Bone marrow (tissue), 2 donors: ENCODE results near the gene ZNF135.

Source experiments
- DNase-seq, 2 donors: peaks; one replicate each; lab custom pipeline; 2025; lab: John Stamatoyannopoulos, UW

Gene ZNF135

DNA sequence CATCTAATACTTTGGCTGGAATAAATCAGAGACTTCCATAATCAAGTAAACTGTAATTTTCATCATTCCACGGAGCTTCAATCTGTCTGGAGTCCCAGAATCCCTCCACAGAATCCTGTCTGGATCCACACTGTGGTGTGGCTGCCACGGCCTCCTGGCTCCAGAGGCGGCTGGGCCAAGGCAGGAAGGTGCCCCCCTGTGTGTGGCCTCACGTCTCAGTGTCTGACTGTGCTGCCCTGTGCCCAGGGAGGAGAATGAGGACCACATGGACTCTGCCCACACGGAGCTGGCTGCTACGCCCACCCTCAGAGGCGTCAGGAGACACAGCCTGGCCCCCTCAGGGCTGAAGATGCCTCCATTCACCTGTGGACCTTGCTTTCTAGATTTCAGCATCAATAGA lies 12.2 kb upstream of the ZNF135 start:
- DNase-seq = no peak

DNA sequence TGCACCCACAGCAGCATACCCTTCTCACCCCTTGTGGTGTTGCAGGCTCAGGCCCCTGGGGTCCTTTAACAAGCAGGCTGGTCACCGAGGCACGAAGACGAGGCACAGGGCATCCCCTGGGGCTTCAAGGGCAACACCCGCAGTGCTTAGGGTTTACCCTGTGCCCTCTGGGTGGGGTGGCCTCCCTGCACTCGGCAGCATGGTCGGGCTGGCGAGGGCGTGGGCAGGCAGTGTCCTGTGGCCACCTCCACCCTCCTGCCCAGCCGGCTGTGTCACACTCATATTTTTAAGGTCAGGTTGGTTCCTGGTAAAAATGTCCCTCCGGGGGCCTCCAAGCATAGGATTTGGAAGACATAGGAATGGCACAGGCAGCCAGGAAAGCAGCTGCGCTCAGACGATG lies 11.4 kb upstream of the ZNF135 start:
- no peak for DNase-seq

DNA sequence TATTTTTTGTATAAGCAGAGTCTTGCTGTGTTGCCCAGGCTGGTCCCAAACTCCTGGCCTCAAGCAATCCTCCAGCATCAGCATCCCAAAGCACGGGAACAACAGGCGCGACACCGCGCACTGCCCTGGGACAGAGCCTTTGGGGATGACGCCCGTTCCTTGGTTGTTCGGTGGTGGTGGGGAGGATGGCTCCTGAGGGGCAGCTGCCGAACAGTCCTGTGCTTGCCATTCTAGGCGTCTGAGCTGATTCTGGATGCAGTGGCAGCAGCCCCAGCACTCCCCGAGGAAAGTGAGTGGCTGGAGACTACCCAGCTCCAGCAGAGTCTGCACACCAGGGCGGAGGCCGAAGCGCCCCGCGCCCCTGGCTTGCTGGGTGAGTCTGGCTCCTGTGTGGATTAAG lies 6.8 kb upstream of the ZNF135 start:
- no peak for DNase-seq

DNA sequence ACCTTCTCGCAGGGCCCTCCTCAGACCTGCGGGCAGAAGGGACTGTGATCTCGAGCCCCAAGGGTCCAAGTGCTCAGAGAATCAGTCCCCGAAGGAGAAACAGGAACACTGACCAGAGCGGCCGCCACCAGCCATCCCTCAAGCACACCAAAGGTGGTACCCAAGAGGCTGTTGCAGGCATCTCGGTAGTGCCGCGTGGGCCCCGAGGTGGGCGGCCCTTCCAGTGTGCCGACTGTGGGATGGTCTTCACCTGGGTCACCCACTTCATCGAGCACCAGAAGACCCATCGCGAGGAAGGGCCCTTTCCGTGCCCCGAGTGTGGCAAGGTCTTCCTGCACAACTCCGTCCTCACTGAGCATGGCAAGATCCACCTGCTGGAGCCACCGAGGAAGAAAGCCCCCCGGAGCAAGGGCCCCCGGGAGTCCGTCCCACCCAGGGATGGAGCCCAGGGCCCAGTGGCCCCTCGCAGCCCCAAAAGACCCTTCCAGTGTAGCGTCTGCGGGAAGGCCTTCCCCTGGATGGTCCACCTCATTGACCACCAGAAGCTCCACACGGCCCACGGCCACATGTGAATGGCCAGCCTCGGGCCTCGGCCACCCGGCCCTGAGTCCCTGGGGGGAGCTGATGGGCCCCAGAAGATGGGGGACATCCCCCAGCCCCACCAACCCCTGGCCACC lies 5.5 kb upstream of the ZNF135 start:
- DNase-seq = no peak

DNA sequence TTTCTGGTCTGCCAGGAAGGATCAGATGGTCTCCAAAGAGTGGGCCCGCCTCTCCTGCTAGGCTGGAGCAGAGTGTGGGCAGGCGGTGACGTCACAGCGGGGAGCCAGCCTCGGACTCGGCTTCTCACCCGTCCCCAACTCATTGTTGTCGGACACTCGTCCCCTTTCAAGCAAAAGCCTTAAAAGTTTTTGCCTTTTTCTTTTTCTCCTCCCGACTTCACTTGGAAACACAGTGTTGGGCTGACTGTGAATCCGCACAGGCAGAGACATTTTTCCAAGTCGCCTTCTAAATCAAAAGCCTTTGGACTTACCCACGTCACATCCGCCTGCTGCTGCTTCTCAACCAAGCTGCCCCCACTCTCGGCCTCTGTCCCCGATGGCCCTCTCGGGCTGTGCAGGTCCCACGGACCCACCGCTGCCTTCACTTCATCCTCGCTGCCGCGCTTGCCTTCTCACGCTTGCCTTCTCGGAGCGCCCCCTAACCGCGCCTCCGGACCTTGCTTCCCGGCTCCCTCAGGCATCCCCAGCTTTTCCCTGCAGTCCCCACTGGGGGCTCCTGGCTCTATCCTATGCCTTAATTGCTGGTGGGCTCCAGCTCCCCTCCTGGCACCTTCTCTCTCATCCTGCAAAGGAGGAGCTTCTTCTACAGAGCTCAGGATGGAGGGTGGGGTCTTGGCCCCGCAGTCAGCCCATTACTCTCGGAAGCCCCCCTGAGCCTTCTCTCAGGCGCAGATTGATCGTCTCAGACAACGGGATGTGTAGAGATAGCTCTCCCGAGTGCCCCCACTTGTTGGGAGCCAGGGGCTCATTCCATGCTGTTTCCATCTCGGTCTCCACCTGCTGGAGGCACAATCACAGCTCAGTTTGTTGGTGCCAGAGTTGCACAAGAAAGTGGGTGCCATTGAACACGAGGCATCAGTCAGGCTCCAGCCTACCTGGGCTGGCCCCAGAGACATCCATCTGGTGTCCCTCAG lies 3.9 kb upstream of the ZNF135 start:
- no peak for DNase-seq

DNA sequence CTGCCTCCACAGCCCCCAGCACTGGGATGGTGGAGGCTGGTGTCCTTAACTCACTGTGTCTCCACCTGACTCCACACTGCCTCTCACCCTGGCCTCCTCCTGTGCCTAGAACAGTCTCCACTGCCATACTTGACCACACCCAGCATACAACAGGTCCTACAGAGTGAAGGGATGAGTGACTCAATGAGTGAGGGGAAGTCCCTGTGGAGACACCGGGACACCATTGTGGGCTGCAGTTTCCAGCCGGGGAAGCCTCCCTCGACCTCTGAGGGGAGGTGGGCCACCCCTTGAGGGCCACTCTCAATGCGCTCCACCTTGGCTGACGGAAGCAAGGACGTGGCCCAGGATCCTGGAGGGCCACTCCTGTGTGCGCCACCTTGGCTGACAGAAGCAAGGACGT lies 2.8 kb upstream of the ZNF135 start:
- DNase-seq = no peak

DNA sequence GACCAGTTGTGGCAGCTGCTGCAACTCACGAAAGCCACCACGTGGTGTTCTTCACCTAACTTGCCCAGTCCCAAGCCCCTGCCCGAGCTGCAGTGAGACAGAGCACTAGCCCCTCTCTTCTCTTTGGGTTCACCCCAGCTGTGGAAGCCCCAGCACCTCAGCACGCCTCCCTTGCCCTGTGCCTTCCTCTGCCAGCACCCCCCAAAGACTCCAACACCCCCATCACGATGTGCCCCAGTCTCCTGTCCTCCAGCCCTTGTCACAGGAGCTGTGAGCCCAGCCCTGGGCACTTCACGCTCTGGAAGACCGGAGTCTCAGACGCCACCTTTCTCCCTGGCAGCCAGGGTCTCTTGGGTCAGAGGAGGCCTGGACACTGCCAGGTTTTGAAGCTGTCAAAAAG lies 2.2 kb upstream of the ZNF135 start:
- no peak for DNase-seq

DNA sequence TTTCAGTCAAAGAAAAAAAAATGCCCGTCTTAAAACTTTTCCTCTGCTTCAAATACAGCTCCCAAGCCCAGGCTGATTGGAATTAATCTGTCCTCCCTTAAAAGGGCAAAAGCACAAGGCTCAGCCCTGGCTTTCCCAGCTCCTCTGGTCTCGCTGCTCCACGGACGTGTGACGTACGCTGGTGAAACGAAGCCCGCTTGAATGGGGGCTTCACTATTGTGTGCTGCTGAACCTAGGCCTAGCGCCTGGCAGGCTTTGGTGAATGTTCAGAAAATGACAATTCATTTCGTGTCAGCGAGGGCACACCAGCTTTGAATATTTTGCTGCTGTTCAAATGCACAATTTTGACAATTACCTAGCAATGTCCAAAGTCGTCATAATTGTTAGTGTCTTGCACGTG lies 615 bp upstream of the ZNF135 start:
- no peak for DNase-seq

DNA sequence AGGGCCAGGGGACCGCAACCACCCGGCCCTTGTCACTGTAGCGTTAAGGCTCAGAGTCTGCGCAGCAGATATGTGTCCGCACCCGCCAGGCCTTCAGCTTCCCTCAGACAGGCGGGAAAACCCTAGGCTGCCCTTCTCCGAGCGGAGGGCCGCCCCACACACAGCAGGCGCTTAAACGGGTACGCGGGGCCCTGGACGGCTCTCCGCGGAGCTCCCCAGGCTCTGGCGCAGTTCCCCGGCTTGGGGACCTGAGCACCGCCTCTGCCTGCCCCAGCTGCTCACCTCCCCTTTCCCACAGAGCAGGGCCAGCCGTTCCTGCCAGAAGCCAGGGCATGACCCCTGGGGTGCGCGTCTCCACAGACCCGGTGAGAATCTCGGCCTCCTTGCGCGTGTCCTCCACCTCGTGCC lies 593 bp downstream of the ZNF135 start:
- DNase-seq = no peak

DNA sequence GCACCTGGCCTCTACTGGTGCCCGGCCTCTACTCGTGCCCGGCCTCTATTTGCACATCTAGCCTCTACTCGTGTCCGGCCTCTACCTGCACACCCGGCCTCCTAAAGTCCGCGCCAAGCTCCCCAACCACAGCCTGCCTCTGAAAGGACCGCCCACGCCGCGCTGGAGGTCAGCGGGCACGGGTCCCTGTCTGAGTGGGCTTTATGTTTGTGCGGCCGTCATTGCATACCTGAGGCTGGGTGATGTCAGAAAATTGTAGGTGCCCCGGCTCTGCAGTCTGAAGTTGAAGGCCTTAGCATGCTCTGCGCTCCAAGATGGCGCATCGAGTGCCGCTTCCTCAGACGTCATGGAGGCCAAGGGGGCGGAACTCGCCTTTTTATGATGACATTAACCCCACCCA lies 1.1 kb downstream of the ZNF135 start:
- no peak for DNase-seq

DNA sequence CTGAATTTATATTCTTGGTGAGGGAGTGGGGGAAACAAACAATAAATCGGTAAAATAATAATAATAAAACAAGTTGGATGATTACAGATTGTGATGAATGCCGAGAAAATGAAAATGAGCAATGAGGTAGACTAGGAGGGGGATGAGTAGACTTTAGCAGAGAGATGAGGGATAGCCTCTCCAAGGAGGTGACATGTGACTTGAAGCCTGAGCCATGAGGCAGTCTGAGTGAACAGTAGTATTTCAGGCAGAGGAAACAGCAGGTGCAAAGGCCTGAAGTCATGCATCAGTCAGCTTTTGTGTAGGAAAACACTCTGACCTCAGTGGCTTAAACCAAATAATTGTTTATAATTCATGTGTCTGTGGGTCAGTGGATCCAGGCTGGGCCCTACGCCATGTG lies 4.6 kb downstream of the ZNF135 start:
- no peak for DNase-seq

DNA sequence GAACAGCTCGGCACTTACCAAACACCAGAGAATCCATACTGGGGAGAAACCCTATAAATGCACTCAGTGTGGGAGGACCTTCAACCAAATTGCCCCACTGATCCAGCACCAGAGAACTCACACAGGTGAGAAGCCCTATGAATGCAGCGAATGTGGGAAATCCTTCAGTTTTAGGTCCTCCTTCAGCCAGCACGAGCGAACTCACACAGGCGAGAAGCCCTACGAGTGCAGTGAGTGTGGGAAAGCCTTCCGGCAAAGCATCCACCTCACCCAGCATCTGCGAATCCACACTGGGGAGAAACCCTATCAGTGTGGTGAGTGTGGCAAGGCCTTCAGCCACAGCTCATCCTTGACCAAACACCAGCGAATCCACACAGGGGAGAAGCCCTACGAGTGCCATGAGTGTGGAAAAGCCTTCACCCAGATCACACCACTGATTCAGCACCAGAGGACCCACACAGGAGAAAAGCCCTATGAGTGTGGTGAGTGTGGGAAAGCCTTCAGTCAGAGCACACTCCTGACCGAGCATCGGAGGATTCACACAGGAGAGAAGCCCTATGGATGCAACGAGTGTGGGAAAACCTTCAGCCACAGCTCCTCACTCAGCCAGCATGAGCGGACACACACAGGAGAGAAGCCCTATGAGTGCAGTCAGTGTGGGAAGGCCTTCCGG lies 8.3 kb downstream of the ZNF135 start:
- DNase-seq = no peak

DNA sequence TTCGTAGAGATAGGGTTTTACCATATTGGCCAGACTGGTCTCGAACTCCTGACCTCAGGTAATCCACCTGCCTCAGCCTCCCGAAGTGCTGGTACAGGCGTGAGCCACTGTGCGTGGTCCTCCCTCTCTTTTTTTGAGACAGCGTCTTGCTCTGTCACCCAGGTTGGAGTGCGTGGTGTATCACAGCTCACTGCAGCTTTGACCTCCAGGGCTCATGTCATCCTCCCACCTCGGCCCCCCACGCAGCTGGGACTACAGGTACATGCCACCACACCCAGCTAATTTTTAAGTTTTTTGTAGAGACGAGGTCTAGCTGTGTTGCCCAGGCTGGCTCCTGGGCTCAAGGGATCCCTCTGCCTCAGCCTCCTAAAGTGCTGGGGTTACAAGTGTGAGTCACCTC lies 20.7 kb downstream of the ZNF135 start:
- DNase-seq = no peak

DNA sequence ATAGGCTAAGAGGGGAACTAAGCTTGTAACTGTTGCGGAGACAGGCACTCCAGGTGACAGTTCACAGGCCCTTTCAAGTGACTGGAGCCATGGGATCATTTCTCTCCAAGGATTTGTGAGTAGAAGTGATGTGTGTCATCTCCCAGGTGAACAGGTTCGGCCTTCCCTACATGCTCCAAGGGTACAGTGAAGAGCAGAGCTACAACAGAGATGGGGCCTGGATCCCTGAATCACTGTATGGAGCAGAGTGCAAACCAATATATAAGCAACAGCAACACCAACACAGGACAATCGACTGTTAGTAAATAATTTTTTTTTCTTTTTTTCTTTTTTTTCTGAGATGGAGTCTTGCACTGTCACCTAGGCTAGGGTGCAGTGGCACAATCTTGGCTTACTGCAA lies 23.9 kb downstream of the ZNF135 start:
- no peak for DNase-seq

DNA sequence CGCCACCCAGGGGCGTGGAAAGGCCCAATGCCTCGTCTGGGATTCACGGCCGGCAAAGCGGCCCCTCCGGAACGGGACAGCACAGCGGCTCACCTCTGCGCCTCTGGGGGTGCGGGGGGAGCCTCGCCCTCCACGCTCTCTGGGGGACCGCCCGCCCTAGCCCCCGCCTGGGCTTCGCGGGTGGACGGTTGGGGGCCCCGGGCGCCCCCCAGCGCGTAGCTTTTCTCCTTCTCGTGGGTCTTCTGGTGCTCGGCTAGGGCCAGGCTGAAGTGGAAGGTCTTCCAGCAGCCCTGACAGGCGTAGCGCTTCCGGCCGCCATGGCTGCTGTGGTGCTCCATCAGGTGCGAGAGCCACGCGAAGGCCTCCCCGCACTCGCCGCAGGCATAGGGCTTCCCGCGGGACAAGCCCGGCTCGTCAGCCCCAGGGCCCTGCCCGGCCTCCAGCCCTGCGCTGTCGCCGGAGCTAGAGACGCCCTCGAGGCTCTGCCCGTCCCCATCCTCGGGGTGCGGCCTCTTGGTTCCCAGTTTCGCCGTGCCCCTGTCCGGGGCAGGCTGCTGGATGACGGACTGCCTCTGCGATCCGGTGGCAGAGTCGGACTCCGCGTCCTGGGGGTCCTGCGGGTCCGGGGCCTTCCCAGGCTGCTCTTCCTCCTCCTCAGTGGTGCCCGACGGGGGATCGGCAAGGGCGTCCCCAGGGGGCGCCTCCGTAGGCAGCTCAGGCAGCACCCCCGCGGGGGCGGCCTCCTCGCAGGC lies 25.7 kb downstream of the ZNF135 start:
- DNase-seq = no peak

DNA sequence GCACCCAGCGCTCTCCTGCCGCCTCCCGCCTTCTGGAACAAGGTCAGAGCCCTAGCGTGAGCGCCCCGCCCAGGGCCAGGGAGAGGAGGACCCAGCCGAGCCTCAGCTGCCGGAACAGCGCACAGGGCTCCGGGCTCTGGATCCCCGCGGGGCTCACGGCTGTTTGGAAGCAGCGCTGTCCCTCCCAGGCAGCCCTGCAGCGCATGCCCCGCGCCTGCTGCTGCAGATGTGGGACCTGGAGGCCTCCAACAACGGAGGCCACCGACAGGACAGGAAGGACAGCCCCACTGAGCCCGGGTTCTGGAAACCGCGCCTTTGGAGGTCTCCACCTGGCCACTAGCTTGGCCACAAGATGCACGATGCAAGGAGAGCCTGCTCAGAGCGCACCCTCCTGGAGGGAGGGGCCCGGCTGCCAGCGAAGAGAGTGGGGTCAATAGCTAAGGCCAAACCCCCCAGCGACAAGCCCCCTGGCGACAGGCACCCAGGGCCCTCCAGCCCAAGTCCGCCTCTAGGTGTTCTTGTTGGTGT lies 26.3 kb downstream of the ZNF135 start:
- DNase-seq = no peak

DNA sequence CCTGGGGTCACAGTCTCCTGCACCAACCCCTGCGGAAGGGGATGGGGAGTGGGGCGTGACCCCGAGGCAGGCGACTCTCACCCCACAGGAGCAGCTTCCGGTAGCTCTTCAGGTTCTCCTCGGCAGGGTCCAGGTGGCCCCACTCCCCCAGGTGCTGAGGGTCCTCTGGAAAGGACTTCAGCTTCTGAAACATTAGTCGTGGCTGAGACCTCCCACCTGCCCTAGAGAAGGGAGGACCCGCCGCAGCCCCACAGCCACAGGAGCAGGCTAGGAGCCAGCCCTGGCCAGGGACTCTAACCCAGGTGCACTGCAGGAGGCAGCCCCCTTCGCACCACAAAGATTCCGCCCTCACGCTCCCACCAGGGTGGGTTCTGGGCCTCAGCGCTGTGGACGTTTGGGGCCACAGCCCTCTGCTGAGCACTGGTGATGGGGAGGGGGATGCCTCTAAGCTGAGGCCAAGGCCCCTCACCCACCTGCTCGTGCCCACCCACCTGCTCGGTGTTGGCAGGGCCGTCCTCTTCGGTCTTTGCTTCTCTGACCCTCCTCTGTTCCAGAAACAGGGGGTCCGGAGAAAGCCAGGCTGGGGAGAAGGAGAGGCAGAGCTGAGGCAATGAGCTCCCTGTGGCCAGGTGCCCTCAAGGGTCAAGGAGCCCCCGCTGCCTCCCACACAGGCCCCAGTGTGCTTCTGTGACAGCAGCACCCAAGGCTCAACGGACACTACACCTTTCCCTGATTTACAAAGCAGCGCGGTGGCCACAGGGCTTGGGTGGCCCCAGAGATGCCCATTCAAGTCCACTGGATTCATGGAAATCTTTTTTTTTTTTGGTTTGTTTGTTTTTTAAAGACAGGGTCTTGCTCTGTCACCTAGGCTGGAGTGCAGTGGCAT lies 28.0 kb downstream of the ZNF135 start:
- DNase-seq = no peak

DNA sequence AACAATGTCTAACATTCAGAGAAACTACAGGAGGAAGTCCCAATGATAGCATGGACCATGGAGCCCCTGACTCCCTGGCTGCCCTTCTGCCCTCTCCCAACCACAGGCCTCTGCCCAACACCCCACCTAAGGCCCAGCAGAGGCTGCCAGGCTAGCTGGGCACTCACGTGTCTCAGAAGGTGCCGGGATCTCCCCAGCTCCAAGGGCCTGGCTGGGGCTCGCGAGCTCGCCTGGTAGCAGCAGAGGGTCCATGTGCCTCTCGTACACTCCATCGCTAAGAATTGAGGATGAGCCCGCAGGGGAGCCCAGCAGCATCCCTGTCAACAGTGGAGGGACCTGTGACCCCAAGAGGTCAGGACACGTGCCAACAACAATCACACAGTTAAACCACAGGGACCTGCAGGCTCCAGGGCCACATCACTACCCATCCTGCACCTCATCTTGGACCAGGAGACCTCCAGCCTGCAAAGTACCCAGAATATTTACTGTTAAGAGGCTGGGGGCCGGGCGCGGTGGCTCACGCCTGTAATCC lies 29.5 kb downstream of the ZNF135 start:
- DNase-seq = no peak

DNA sequence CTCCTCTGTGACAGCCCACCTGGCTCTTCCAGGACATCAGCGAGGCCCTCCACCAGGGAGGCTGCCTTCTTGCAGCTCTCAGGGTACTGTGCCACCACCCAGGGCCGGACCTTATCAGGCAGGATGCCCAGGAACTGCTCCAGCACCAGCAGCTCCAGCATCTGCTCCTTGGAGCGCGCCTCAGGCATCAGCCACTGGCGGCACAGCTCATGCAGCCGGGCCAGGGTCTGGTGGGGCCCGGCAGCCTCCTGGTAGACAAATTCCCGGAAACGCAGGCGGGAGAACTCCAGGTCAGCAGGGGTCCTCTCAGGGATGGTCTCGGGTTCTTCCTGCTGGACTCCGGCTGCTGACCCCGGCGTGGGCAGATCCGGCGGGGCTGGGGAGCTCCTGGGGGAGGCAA lies 30.8 kb downstream of the ZNF135 start:
- DNase-seq = no peak

DNA sequence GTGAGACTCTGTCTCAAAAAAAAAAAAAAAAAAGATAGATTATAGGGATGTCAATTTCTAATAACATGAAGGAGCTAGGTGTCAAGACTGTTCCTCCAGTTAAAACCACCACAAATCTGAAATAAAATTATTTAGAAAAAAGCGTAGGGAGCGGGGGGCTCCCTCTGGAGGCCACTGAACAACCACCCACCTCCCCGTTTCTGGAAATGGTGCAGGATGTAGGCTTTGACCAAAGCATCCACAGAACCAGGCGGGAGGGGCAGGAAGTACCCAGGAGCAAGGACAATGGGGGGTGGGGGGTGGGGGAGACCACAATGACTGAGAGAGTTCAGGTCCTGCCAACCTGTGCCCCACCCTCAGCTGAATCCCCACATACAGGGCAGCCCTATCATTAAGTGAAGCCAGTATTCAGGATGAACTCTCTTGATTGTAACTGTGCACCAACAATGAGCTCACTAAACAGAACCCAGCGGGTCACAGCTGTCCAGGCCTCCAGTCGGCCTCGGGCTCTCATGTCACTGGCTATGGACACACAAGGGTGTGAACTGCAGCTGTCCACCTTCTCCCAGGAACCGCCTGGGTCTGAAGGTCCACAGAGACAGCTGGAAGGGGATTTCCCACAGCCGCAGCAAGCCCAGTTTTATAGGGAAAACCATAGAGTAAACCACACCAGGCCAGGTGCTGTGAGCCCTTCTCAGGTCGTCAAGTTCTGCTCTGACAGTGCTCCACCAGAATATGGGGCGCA lies 32.3 kb downstream of the ZNF135 start:
- no peak for DNase-seq
